ENCODE data around the gene PPHLN1.
"Not testable (repeated sequence)": the region's sequence is repeated elsewhere in the genome, so short reads cannot be mapped to it uniquely, and the experiment has no call there.

PPHLN1 gene

DNA sequence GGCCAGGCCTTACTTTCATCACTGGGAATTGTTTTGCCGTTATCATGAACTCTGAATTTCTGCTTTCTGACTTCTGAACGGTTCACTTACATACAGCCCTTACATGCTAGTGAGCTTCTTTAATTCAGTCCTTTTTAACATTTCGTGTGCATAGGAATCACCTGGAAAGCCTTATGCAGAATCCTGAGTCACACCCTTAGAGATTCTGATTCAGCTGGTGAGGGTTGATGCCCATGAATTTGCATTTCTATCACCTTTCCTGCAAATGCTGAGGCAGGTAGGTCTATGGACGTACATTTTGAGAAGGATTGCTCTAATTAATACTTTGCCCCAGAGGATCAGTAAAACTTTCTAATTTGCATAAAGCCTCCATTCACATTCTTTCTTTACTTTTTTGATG is 44.0 kb downstream of the PPHLN1 start:
- no peak overlapping the region for H3K4me3 ChIP-seq (ENCODE audit: low read depth, low read length)
- TF ChIP-seq CTCF (IDR thresholded peaks at IDR 0.05; ENCODE audit: borderline replicate concordance, insufficient read depth, low read depth, low read length) = no peak

GRCh38 chr12:42372154-42372791 is 46.3 kb downstream of the PPHLN1 start:
- TF ChIP-seq CTCF (IDR thresholded peaks at IDR 0.05; ENCODE audit: borderline replicate concordance, insufficient read depth, low read depth, low read length) = peak; percentile 51; the same call in 1 of the 2 replicates
- H3K4me3 ChIP-seq (ENCODE audit: low read depth, low read length) = no peak overlapping the region

DNA sequence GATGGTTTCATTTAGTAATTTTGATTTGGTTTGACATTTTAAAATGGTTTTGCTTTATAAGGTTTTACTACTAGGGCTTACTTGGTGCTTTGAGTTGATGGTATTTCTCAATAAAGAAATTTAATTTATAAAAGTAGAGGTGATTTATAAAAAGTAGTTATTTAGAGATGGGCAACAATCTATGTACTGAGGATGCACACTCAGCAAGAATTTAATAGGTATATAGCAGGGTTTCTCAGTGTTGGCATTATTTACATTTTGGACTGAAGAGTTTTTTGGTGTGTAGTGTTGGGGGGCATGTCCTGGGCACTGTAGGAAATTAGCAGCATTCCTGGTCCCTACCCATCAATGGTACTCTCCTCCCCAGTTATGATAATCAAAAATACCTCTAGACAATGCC is 47.7 kb downstream of the PPHLN1 start:
- TF ChIP-seq CTCF (IDR thresholded peaks at IDR 0.05; ENCODE audit: borderline replicate concordance, insufficient read depth, low read depth, low read length) = no peak
- H3K4me3 ChIP-seq (ENCODE audit: low read depth, low read length) = no peak overlapping the region

- no peak for TF ChIP-seq CTCF (IDR thresholded peaks at IDR 0.05; ENCODE audit: borderline replicate concordance, insufficient read depth, low read depth, low read length)
- no peak overlapping the region for H3K4me3 ChIP-seq (ENCODE audit: low read depth, low read length)
Measured at GRCh38 chr12:42380733-42381132, 54.8 kb downstream of the PPHLN1 start.

DNA sequence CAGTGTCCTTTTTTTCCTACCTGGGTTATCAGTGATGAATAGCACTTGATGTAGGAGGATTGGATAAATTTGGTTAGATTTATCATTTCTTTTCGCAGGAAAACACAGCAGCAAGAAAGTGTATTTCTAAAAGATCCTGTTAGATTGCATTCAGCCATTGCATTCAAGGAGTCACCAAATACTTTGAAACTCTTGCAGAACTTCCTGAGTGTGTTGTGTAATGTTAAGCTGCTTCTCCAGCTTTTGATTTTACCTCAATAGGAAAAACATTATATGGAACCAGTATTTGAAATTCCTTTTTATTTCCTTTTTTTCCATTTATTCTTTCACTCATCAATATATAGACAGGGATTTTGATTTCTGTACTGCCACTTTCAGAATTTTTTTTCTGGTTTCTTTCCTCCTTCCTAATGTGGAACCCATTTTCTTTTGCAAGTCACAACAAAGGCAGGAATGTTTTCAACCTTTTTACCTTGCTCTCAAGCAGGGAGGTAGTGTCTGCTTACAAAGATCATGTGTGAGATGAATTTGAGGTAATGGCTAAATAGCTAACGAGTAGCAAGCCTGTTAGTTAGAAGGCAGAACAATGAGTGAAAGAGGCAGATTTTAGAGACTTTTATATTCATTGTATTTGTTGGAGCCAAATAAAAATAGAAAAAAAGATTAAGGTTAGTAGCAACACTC is 56.2 kb downstream of the PPHLN1 start:
- TF ChIP-seq CTCF (IDR thresholded peaks at IDR 0.05; ENCODE audit: borderline replicate concordance, insufficient read depth, low read depth, low read length) = no peak
- H3K4me3 ChIP-seq (ENCODE audit: low read depth, low read length) = no peak overlapping the region

DNA sequence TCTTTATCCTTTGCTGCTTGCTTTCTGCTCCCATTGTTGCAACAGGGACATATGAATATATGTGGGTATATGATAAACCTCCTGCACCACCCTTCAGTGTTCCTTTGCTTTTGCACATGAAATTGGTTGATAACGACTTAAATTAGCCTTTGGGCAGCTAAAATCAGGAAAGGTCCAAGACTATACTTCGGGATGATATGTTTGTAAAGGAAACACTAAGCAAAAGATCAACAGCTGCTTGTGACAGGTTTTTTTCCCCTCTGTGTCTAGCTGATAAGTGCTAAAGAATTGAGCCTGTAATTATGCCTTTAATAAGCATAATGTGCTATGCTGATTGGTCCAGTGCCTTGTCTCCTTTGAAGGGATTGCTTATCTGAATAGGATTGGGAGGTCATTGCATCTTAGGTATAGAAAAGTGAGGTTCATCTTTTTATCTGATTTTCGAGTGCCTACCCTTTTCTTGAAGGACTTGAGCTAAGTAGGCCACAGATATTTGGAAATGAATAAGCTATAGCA is 59.4 kb downstream of the PPHLN1 start:
- no peak overlapping the region for H3K4me3 ChIP-seq (ENCODE audit: low read depth, low read length)
- TF ChIP-seq CTCF (IDR thresholded peaks at IDR 0.05; ENCODE audit: borderline replicate concordance, insufficient read depth, low read depth, low read length) = no peak

- H3K4me3 ChIP-seq (ENCODE audit: low read depth, low read length) = no peak overlapping the region
- no peak for TF ChIP-seq CTCF (IDR thresholded peaks at IDR 0.05; ENCODE audit: borderline replicate concordance, insufficient read depth, low read depth, low read length)
Measured at GRCh38 chr12:42386308-42386707, 60.3 kb downstream of the PPHLN1 start.

GRCh38 chr12:42388086-42388485 is 62.1 kb downstream of the PPHLN1 start:
- H3K4me3 ChIP-seq (ENCODE audit: low read depth, low read length) = not testable (repeated sequence)

Data from GM12875 (cell line).